GM21825 (cell line): Measurements from ENCODE around the gene RPL11.
A peak's percentile ranks its signal among the peaks of the same experiment; 100 is the strongest.
"Not testable (repeated sequence)": the region's sequence is repeated elsewhere in the genome, so short reads cannot be mapped to it uniquely, and the experiment has no call there.

Experiments used
- ATAC-seq: cut with Tn5 transposase; IDR thresholded peaks from one replicate; pipeline ENCODE4 v1.9.1; 2021; ENCODE audit warnings: mild to moderate bottlenecking, moderate library complexity; ENCODE audit not compliant: unreplicated experiment

The RPL11 gene

GRCh38 chr1:23684415-23684814 lies 7.2 kb upstream of the RPL11 start:
- ATAC-seq, result no peak

GRCh38 chr1:23685197-23685596 lies 6.4 kb upstream of the RPL11 start:
- ATAC-seq, result not testable (repeated sequence)

- not testable (repeated sequence) for ATAC-seq
Observed at GRCh38 chr1:23687680-23688079, 3.9 kb upstream of the RPL11 start.

GRCh38 chr1:23688281-23688680 lies 3.3 kb upstream of the RPL11 start:
- not testable (repeated sequence) for ATAC-seq

GRCh38 chr1:23692308-23692871 lies 784 bp downstream of the RPL11 start:
- no peak for ATAC-seq

- no peak for ATAC-seq
Observed at GRCh38 chr1:23693599-23693998, 2.0 kb downstream of the RPL11 start.

GRCh38 chr1:23694371-23694770 lies 2.8 kb downstream of the RPL11 start:
- ATAC-seq, result no peak

- no peak for ATAC-seq
Observed at GRCh38 chr1:23695667-23696066, 4.1 kb downstream of the RPL11 start.

GRCh38 chr1:23696335-23696989 lies 4.9 kb downstream of the RPL11 start:
- no peak for ATAC-seq

GRCh38 chr1:23698466-23698865 lies 6.9 kb downstream of the RPL11 start:
- ATAC-seq, result no peak

GRCh38 chr1:23699280-23700179 lies 7.9 kb downstream of the RPL11 start:
- ATAC-seq, result no peak

GRCh38 chr1:23701310-23701709 lies 9.7 kb downstream of the RPL11 start:
- ATAC-seq, result no peak

GRCh38 chr1:23701996-23702395 lies 10.4 kb downstream of the RPL11 start:
- ATAC-seq, result no peak

GRCh38 chr1:23704834-23705495 lies 13.4 kb downstream of the RPL11 start:
- ATAC-seq, result no peak

GRCh38 chr1:23709229-23709628 lies 17.6 kb downstream of the RPL11 start:
- ATAC-seq, result no peak

GRCh38 chr1:23718482-23718881 lies 26.9 kb downstream of the RPL11 start:
- no peak for ATAC-seq

GRCh38 chr1:23719162-23719820 lies 27.7 kb downstream of the RPL11 start:
- no peak for ATAC-seq

GRCh38 chr1:23720256-23720995 lies 28.8 kb downstream of the RPL11 start:
- peak; percentile 68 for ATAC-seq

- ATAC-seq, result no peak
Observed at GRCh38 chr1:23722652-23723051, 31.0 kb downstream of the RPL11 start.

GRCh38 chr1:23726686-23727085 lies 35.1 kb downstream of the RPL11 start:
- ATAC-seq, result no peak
